Epithelial cell of umbilical artery (primary cell): ENCODE data around the gene APC. TPM values are rescaled to one million over a fixed set of nuclear protein-coding genes. Genes with fewer than 3 reads are reported as not detected.

Experiments
- total RNA-seq: library from RNA; depleted of rRNA; stranded (reverse); fragments of >200 nt; gene quantifications from 2 replicates; pipeline ENCODE4 v1.2.3, GENCODE V29; 2014

APC gene
- 49.4 and 56.1 TPM in 2 replicates for total RNA-seq

GRCh38 chr5:112737463-112738190 lies at the start of gene APC:
Gene APC, plus strand, starts transcription at chr5:112737885. Its CDS starts 17,006 bp downstream, at chr5:112754891.

GRCh38 chr5:112860929-112861637 lies 123.4 kb downstream of the APC start, which contains the start of gene SRP19:
Gene SRP19, plus strand, starts transcription at chr5:112861287. Its CDS starts 90 bp downstream, at chr5:112861377.

Other genes with a start within 250 kb of the APC start
- 117 and 138 TPM in 2 replicates for gene SRP19, start 123.4 kb downstream of the APC start, total RNA-seq
- gene REEP5, start 184.3 kb downstream of the APC start, total RNA-seq = 44.5 and 51.0 TPM in 2 replicates
- gene DCP2, start 238.9 kb downstream of the APC start, total RNA-seq = 32.2 and 42.1 TPM in 2 replicates